Left lobe of liver (tissue), 2 donors: ENCODE measurements around the gene DDX51. TPM values are rescaled to one million over a fixed set of nuclear protein-coding genes. Genes with fewer than 3 reads are reported as not detected.
"Not testable (repeated sequence)": the region's sequence is repeated elsewhere in the genome, so short reads cannot be mapped to it uniquely, and the experiment has no call there.

Experiments
- ATAC-seq: fragments of 200-7000 bp; cut with Tn5 transposase; one replicate; pipeline ENCODE4 v1.9.1; 2020; ENCODE audit warnings: mild to moderate bottlenecking, moderate library complexity
- DNase-seq: peaks from one replicate; pipeline ENCODE4 v3.0.0-alpha.2; 2020; ENCODE audit warnings: low spot score
- total RNA-seq: library from RNA; stranded (reverse); gene quantifications from one replicate; pipeline ENCODE4 v1.2.1, GENCODE V29; 2021
- donor health status: DM: no; HTN: no; CAD: no; lungs with moderate emphysema.
- donor health status: DM: no; HTN: yes; CAD: no.

DDX51 gene
- total RNA-seq, 1 donor from 2014 or later, result 9.3 TPM

DNA sequence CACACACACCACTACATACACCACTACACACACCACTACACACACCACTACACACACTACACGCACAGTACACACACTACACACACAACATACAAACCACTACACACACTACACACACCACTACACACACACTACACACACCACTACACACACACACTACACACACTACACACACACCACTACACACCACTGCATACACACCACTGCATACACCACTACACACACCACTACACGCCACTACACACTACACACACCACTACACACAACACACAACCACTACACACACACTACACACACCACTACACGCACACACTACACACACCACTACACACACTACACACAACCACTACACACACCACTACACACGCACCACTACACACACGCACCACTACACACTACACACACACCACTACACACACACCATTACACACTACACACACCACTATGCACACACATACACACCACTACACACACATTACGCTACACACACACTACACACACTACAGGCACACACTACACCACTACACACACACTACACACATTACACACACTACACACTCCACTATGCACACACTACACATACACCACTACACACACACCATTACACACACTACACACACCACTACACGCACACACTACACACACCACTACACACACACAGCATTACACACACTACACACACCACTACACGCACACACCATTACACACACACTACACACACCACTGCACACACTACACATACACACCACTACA lies 12.6 kb upstream of the DDX51 start:
- ATAC-seq (no peak), DNase-seq (no peak)

DNA sequence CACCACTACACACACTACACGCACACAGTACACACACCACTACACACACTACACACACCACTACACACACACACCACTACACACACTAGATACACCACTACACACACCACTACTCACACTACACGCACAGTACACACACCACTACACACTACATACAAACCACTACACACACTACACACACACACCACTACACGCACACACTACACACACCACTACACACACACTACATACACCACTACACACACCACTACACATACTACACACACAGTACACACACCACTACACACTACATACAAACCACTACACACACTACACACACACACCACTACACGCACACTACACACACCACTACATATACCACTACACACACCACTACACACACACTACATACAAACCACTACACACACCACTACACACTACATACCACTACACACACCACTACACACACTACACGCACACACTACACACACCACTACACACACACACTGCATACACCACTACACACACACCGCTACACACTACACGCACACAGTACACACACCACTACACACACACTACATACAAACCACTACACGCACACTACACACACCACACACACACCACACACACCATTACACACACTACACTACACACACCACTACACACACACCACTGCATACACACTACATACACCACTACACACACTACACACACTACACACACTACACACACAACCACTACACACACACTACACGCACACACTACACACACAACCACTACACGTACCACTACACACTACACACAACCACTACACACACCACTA lies 11.9 kb upstream of the DDX51 start:
- no peak for DNase-seq
- no peak for ATAC-seq

DNA sequence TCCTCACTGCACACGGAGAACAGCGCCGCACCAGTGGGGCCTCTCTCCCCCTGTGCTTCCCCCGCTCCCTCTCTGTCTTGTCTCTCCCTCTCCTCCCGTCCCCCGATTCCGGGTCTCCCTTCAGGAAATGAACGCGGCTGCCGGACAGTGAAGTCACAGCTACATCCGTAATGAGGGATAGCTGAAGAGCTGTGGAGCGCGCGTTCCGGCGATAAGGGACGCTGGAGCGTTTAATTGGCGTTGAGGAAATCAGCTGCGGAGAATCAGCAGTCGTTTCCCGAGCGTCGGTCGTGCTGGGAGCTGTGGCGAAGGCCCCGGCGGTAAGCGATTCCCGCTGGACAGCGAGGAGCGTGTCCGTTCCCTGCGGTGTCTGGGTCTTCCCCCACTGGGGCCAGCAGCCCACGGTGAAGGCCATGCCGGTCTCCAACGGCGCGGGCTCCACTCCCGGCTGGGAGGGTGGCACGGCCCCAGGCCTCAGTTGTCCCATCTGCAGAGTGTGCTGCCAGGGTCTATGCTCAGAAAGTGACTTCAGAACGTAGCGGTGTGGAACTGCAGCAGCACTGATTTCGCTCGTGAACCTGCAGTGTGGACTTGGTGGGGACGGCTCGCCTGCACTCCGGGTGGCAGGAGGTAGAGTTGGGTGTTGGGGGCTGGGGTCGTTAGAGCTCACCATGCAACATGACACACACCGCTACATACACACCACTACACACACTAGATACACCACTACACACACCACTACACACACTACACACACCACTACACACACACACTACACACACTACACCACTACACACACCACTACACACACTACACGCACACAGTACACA lies 11.0 kb upstream of the DDX51 start:
- no peak for ATAC-seq

DNA sequence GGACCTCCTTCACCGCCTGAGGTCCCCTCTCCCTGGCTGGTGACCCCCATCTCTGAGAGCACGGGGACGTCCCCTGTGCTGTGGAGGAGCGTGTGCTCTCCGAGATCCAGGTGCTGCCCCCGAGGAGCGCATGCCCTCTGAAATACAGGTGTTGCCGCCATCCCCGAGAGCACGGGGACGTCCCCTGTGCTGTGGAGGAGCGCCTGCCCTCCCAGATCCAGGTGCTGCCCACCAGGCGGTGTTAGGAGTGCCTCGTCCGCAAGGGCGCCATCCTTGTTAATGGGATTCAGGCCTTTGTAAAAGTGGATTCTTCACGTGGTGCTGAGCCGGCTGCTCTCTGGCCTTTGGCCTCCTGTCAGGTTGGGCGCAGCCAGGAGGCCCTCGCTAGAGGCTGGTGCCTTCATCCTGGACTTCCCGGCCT lies 10.2 kb upstream of the DDX51 start:
- DNase-seq (no peak), ATAC-seq (peak; percentile 38)

More for the DNA sequence above, 11.0 kb upstream of the DDX51 start:
- no peak for DNase-seq

DNA sequence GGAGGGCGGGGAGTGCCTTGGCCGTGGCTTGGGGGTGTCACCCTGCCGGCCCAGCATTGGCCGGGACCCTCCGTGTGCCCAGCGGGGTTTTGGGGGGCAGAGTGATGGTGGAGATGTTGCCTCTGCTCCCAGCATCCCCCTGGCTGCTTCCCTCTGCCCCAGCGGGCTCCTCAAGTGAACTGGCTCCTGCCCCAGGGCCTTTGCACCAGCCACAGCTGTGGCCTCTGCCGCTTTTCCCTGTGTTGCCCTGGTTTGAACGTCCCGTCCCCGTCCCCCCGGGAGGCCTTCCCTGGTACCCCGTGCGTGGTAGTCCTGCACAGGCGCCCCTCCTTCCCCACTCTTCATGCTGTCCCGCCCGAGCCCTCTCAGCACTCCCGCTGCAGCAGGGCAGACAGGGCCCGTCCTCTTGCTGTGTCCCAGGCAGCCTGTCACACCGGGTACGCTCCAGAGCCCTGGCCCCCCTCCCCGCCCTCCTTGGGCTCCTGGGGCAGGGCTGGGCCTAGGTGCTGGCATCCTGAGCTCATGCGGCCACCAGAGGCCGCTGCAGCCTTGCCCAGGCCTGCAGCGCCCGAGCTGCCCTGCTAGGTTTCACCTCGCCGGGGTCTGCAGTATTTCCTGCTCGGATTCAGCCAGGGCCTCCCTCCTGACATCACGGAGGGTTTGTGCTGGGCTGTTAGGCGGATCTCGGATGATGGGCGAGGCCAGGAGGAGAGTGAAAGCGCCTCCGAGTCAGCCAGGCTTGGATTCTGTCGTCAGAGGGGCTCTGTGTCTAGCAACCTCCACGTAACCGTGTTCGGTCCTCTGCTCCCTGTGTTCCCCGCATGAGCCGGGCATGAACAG lies 9.6 kb upstream of the DDX51 start:
- DNase-seq (no peak), ATAC-seq (peak; percentile 92)

DNA sequence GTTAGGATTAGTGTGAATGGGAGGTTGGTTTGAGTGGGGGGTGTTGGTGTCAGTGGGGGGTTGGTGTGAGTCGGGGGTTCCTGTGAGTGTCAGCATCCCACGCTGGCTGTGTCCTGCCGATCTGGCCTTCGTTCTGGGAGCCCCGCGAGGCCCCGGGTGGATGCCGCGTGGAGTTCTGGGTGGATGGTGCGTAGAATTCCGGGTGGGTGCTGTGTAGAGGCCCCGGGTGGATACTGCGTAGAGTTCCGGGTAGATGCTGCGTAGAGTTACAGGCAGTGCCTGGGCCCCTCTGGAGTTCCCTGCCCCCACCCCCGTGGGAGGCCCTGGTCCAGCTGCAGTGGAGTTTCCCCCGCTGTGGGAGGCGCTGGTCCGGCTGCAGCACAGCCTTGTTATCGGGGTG lies 8.8 kb upstream of the DDX51 start:
- DNase-seq (no peak), ATAC-seq (no peak)

DNA sequence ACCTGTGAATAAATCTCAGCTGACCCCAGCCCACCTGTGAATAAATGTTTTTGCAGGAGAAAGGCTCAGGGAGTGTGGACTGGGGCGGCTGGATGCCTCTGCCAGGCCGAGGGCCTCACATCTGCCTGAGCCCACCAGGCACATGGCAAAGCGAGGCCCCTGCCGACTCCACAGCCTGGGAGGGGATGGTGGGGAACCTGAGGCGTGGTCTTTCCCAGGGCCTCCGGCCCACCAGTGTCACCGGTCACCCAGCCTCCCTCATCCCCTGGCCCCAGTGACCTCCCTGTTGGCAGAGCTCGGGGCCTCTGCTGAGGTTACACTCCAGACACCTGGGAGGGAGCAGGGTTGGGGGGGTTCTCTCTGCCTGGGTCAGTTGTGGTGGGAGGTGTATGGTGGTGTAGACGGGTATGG lies 8.3 kb upstream of the DDX51 start:
- ATAC-seq, result no peak
- DNase-seq, result no peak

DNA sequence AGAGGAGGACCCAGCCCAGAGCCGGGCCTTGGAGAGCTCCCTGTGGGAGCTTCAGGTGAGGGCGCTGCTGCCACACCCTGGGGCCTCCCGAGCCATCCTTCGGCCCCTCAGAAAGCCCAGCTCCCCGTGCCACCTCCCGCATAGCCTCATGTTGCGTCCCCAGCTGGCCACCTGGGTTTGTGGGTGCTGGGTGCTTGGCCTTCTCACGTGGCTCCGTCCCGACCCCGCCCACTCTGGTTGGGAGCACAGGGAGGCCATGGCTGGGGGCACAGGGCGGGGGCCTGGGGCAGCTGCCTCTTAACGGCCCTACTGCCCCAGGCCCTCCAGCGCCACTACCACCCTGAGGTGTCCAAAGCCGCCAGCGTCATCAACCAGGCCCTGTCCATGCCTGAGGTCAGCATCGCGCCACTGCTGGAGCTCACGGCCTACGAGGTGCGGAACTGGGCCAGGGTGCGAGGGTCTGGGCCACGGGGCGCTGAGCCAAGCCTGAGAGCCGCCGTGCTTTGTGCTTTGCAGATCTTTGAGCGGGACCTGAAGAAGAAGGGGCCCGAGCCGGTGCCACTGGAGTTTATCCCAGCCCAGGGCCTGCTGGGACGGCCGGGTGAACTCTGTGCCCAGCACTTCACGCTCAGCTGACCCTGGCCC lies 7.8 kb upstream of the DDX51 start:
- ATAC-seq (no peak), DNase-seq (no peak)

DNA sequence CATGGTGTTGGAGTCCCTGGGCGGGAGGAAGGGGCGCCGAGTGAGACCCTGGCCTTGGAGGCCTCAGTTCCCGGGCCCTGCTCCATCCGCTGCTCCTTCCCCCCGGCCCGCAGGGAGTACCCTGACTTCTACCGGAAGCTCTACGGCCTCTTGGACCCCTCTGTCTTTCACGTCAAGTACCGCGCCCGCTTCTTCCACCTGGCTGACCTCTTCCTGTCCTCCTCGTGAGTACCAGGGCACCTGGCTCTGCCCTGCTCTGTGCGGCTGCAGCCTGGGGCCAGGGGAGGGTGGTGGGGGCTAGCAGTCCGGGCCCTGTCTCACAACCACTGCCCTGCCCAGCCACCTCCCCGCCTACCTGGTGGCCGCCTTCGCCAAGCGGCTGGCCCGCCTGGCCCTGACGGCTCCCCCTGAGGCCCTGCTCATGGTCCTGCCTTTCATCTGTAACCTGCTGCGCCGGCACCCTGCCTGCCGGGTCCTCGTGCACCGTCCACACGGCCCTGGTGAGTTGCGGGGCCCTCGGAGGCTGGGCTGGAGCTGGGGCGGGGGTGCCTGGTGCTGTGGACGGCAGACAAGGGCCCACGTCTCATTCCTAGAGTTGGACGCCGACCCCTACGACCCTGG lies 7.1 kb upstream of the DDX51 start:
- ATAC-seq (no peak), DNase-seq (no peak)

DNA sequence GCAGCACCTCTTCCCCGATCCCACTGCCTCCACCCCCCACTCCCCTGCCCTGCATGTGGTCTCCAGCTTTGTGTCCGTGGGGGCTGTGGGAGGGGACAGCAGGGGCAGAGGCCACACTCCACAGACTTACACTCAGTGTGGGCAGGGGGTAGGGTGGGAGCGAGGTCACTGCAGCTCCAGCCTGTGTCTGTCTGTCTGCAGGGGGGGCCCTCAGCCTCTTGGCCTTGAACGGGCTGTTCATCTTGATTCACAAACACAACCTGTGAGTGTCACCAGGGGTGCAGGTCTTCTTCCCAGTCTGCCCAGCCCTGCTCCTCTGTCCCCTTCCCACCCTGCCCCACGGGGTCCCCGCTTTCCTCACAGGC lies 6.6 kb upstream of the DDX51 start:
- ATAC-seq (no peak), DNase-seq (no peak)

DNA sequence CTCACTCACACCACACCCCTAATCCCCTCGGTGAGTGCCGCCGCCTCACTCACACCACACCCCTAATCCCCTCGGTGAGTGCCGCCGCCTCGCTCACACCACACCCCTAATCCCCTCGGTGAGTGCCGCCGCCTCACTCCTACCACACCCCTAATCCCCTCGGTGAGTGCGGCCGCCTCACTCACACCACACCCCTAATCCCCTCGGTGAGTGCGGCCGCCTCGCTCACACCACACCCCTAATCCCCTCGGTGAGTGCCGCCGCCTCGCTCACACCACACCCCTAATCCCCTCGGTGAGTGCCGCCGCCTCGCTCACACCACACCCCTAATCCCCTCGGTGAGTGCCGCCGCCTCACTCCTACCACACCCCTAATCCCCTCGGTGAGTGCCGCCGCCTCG lies 5.4 kb upstream of the DDX51 start:
- DNase-seq, ATAC-seq: not testable (repeated sequence)

DNA sequence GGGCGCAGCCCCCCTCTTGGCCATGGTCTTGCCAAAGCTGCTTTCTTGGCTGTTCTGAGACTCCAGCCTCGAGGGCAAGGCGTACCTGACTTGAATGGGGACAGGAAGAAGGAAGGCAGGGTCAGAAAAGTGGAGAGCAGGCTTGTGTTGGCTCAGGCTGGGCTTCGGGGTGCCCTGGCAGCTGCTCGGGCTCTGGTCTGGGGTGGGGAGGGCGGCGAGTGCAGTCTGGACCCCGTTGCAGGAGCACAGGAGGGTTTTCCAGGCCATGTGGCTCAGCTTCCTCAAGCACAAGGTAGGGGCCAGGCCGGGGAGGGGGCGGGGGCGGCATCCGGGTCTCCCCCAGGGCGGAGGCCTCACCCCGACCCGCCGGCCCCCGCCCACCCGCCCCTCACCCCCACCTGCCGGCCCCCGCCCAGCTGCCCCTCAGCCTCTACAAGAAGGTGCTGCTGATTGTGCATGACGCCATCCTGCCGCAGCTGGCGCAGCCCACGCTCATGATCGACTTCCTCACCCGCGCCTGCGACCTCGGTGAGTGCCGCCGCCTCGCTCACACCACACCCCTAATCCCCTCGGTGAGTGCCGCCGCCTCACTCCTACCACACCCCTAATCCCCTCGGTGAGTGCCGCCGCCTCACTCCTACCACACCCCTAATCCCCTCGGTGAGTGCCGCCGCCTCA lies 4.4 kb upstream of the DDX51 start:
- DNase-seq (no peak), ATAC-seq (no peak)

DNA sequence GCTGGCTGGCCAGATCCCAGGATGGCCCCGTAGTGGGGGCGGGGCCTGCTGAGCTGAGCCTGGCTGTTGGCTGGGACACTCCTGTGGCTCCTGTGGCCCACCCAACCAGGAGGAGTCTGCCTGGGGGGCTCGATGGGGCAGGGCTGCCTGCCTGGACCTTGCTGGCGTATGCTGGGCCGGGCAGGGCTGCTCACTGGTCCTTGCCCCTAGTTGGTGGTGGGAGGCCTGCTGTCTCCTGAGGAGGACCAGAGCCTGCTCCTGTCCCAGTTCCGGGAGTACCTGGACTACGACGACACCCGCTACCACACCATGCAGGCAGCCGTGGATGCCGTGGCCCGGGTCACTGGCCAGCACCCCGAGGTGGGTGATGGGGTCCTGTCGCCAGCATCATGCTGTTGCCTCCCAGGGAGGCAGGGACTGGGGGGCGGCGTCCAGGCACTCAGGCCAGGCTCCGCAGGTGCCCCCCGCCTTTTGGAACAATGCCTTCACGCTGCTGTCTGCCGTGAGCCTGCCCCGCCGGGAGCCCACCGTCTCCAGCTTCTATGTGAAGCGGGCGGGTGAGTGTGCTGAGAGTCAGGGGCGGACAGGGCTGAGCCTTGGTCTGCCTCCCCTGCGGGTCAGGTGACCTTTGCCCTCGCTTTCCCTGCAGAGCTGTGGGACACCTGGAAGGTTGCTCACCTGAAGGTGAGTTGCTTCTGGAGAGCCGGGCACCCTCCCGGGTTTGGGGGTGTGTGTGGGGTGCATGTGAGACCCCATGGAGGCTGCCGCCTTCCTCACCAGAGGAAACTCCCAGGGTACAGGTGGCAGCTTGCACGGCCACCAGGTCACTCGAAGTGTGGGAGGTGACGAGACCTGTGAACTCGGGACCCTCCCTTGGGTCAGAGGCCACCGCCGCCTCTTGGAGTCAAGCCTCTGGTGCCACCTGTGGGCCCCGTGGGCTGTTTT lies 3.6 kb upstream of the DDX51 start:
- ATAC-seq (no peak), DNase-seq (no peak)

DNA sequence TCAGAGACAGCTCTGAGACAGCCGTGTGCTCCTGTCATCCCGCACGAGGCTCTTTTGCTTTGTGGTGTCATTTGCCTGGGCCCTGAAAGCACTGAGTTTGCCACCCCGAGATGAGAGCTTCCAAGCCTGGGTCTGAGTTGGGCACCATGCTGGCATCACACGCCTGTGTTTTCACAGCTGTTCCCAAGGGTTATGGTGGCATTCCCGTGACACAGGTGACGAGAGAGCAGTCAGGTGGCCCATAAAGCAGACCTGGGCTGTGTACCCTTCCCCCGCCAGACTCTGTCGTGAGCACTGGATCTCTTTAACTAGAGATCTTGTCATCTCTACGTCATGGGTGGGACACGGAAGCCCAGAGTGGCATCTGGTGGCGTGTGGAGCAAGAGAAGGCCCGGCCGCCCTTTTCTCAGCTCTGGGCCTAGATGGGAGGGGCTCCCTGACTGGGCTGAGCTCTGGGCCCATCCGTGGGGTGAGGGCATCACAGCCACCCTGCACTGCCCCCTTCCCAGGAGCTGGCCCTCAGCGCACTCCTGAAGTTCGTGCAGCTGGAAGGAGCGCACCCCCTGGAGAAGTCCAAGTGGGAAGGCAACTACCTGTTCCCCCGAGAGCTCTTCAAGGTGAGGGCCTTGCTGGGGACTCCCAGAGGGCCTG lies 2.8 kb upstream of the DDX51 start:
- DNase-seq (no peak), ATAC-seq (no peak)

DNA sequence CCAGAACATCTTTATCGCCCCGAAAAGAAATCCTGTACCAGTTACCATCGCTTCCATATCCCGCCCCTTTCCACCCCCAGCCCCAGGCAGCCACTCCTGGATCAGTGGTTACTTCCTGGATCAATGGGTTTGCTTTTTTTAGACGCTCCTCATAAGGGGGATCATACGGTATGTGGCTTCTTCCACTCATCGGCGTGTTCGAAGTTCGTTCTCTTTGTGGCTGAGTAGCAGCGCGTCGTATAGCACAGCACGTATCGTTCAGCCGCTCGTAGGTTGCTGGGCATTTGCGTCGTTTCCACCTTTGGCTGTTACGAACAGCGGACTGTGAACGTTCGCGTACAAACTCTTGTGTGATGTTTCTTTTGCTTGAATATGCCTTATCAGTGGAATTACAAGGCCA lies 2.0 kb upstream of the DDX51 start:
- DNase-seq, result no peak
- no peak for ATAC-seq

DNA sequence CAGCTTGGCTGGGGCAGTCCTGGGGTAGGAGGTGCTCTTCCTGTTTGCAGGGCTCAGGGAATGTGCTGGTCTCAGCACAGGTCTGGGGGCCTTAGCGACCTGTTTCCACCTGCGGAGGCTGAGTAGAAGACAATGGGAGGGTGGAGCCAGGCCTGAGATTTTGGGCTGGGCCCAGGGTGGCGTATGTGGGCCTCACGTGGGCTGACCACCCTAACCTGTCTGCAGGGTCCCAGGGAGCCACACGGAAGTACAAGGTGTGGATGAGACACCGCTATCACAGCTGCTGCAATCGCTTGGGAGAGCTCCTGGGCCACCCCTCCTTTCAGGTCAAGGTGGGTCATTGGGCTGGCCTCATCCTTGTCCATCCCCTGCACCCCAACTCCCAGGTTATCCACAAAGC lies 1.2 kb upstream of the DDX51 start:
- DNase-seq, result no peak
- ATAC-seq, result no peak

DNA sequence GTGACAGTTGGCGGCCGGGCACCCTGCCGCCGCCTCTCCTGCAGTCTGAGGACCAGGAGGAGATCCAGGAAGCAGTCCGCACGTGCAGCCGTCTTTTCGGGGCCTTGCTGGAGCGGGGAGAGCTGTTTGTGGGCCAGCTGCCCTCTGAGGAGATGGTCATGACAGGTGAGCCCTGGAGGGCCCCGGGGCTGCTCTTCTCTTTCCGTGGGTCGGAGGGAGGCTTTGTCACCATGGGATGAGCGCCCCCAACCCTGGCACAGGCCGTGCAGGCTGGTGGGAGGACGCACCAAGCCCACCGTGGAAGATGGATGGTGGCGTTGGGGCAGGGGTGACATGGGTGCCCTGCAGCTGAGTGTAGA lies 670 bp upstream of the DDX51 start:
- DNase-seq (peak; percentile 53), ATAC-seq (no peak)
